ENCODE data around the gene NRIP2.

DNA sequence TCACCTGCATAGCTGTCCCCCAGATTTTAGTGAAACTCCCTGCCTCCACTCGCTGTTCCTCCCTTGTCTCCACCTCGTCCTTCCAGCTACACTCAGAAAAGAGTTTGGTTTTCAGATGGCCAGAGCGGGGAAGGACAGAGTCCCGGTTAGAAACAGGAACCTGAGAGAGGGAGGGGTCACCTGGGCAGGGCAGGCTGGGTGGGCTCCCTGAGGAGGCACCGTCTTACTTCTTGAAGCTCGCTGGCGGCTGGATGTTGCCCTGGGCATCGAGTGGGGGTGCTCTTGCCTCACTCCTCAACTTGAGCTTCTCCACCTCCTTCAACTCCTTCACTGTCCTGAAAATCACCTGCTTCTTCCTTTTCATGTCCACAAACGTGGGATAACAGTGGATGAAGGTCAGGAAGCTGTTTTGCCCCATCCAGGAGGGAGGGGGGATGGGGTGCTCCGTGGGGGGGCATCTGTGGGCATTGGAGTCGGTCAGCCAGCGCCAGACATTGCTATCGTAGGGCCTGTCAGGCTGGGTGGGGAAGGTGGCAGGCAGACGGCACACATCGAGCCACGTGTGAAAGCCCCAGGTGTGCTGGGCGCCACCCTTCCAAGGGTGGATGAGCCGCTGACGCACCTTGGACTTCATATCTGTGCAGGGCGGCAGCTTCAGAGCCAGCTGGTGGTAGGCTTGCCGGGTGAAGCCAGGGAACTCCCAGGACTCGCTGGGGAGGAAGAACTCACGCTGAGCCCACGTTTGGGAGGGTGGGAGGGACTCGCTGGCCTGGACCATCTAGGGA is 20.0 kb upstream of the NRIP2 start:
- TF ChIP-seq, protein P1, sequence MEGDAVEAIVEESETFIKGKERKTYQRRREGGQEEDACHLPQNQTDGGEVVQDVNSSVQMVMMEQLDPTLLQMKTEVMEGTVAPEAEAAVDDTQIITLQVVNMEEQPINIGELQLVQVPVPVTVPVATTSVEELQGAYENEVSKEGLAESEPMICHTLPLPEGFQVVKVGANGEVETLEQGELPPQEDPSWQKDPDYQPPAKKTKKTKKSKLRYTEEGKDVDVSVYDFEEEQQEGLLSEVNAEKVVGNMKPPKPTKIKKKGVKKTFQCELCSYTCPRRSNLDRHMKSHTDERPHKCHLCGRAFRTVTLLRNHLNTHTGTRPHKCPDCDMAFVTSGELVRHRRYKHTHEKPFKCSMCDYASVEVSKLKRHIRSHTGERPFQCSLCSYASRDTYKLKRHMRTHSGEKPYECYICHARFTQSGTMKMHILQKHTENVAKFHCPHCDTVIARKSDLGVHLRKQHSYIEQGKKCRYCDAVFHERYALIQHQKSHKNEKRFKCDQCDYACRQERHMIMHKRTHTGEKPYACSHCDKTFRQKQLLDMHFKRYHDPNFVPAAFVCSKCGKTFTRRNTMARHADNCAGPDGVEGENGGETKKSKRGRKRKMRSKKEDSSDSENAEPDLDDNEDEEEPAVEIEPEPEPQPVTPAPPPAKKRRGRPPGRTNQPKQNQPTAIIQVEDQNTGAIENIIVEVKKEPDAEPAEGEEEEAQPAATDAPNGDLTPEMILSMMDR (conservative IDR thresholded peaks at IDR 0.05; ENCODE audit: low read depth in 2 of 2): 0 out of 4 replicates have a peak, but pooled peaks of 1 of the 2 experiments have one; percentile 14
- no peak for TF ChIP-seq EZH2phosphoT487 (IDR thresholded peaks at IDR 0.05; ENCODE audit: unreplicated experiment)
- no peak for TF ChIP-seq REST (IDR thresholded peaks at IDR 0.05; ENCODE audit: unreplicated experiment)
- no peak for TF ChIP-seq POLR2AphosphoS5 (IDR thresholded peaks at IDR 0.05; ENCODE audit: low read depth)
- TF ChIP-seq, protein P2, sequence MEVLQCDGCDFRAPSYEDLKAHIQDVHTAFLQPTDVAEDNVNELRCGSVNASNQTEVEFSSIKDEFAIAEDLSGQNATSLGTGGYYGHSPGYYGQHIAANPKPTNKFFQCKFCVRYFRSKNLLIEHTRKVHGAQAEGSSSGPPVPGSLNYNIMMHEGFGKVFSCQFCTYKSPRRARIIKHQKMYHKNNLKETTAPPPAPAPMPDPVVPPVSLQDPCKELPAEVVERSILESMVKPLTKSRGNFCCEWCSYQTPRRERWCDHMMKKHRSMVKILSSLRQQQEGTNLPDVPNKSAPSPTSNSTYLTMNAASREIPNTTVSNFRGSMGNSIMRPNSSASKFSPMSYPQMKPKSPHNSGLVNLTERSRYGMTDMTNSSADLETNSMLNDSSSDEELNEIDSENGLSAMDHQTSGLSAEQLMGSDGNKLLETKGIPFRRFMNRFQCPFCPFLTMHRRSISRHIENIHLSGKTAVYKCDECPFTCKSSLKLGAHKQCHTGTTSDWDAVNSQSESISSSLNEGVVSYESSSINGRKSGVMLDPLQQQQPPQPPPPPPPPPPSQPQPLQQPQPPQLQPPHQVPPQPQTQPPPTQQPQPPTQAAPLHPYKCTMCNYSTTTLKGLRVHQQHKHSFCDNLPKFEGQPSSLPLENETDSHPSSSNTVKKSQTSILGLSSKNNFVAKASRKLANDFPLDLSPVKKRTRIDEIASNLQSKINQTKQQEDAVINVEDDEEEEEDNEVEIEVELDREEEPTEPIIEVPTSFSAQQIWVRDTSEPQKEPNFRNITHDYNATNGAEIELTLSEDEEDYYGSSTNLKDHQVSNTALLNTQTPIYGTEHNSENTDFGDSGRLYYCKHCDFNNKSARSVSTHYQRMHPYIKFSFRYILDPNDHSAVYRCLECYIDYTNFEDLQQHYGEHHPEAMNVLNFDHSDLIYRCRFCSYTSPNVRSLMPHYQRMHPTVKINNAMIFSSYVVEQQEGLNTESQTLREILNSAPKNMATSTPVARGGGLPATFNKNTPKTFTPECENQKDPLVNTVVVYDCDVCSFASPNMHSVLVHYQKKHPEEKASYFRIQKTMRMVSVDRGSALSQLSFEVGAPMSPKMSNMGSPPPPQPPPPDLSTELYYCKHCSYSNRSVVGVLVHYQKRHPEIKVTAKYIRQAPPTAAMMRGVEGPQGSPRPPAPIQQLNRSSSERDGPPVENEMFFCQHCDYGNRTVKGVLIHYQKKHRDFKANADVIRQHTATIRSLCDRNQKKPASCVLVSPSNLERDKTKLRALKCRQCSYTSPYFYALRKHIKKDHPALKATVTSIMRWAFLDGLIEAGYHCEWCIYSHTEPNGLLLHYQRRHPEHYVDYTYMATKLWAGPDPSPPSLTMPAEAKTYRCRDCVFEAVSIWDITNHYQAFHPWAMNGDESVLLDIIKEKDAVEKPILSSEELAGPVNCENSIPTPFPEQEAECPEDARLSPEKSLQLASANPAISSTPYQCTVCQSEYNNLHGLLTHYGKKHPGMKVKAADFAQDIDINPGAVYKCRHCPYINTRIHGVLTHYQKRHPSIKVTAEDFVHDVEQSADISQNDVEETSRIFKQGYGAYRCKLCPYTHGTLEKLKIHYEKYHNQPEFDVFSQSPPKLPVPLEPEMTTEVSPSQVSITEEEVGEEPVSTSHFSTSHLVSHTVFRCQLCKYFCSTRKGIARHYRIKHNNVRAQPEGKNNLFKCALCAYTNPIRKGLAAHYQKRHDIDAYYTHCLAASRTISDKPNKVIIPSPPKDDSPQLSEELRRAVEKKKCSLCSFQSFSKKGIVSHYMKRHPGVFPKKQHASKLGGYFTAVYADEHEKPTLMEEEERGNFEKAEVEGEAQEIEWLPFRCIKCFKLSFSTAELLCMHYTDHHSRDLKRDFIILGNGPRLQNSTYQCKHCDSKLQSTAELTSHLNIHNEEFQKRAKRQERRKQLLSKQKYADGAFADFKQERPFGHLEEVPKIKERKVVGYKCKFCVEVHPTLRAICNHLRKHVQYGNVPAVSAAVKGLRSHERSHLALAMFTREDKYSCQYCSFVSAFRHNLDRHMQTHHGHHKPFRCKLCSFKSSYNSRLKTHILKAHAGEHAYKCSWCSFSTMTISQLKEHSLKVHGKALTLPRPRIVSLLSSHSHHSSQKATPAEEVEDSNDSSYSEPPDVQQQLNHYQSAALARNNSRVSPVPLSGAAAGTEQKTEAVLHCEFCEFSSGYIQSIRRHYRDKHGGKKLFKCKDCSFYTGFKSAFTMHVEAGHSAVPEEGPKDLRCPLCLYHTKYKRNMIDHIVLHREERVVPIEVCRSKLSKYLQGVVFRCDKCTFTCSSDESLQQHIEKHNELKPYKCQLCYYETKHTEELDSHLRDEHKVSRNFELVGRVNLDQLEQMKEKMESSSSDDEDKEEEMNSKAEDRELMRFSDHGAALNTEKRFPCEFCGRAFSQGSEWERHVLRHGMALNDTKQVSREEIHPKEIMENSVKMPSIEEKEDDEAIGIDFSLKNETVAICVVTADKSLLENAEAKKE (CRISPR knock-in tag; IDR thresholded peaks at IDR 0.05): no peak
- no peak for TF ChIP-seq EZH2 (IDR thresholded peaks at IDR 0.05; ENCODE audit: low read depth, unreplicated experiment)
- TF ChIP-seq, protein P3, sequence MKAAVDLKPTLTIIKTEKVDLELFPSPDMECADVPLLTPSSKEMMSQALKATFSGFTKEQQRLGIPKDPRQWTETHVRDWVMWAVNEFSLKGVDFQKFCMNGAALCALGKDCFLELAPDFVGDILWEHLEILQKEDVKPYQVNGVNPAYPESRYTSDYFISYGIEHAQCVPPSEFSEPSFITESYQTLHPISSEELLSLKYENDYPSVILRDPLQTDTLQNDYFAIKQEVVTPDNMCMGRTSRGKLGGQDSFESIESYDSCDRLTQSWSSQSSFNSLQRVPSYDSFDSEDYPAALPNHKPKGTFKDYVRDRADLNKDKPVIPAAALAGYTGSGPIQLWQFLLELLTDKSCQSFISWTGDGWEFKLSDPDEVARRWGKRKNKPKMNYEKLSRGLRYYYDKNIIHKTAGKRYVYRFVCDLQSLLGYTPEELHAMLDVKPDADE (IDR thresholded peaks at IDR 0.05): no peak
- no peak for TF ChIP-seq JUNB (IDR thresholded peaks at IDR 0.05; ENCODE audit: unreplicated experiment)
- no peak for TF ChIP-seq ZNF114 (CRISPR knock-in tag; IDR thresholded peaks at IDR 0.05)
- no peak for TF ChIP-seq CREB1 (CRISPR knock-in tag; IDR thresholded peaks at IDR 0.05; ENCODE audit: low read depth)
- no peak for TF ChIP-seq ZNF331 (CRISPR knock-in tag; IDR thresholded peaks at IDR 0.05; ENCODE audit: low read depth)

Measured in GM23338 (cell line).